Suprapubic skin (tissue), 4 donors: ENCODE results near the gene COPS7A. TPM values are rescaled to one million over a fixed set of nuclear protein-coding genes. Genes with fewer than 3 reads are reported as not detected.
"Not testable (repeated sequence)": the region's sequence is repeated elsewhere in the genome, so short reads cannot be mapped to it uniquely, and the experiment has no call there.

Experiments
- DNase-seq, 2 donors: peaks; one replicate each; pipeline ENCODE4 v3.0.0-alpha.2; 2019; ENCODE audit warnings: low spot score in 2 of 2
- H3K27ac ChIP-seq: fragments of 200-600 bp; sonication (generic); one replicate; pipeline ENCODE4 v1.5.1; 2019
- H3K27me3 ChIP-seq: fragments of 200-600 bp; sonication (generic); one replicate; pipeline ENCODE4 v1.5.1; 2019
- H3K36me3 ChIP-seq: fragments of 200-600 bp; sonication (generic); one replicate; pipeline ENCODE4 v1.5.1; 2019
- H3K4me1 ChIP-seq: fragments of 200-600 bp; sonication (generic); one replicate; pipeline ENCODE4 v1.5.1; 2019
- H3K4me3 ChIP-seq: fragments of 200-600 bp; sonication (generic); one replicate; pipeline ENCODE4 v1.5.1; 2019; ENCODE audit warnings: mild to moderate bottlenecking
- H3K9me3 ChIP-seq: fragments of 200-600 bp; sonication (generic); one replicate; pipeline ENCODE4 v1.5.1; 2019
- EP300 ChIP-seq: sonication (generic); formaldehyde crosslinking; IDR thresholded peaks from one replicate; pipeline ENCODE4 v1.6.1; 2017; ENCODE audit warnings: antibody characterized with exemption
- POLR2A ChIP-seq, 2 donors: fragments of 450-650 bp; IDR thresholded peaks; one replicate each; pipeline ENCODE4 v1.6.1; 2017; ENCODE audit warnings: antibody characterized with exemption in 2 of 2, mild to moderate bottlenecking in 2 of 2, moderate library complexity in 2 of 2
- POLR2AphosphoS5 ChIP-seq, 3 donors: sonication (generic); formaldehyde crosslinking; IDR thresholded peaks; one replicate each; pipeline ENCODE4 v1.6.1; 2017; ENCODE audit warnings: antibody characterized with exemption in 3 of 3
- WGBS: methylation state at CpG from one replicate; pipeline ENCODE4 v1.1.5; 2018; 5-methylcytosine and 5-hydroxymethylcytosine counted together
- total RNA-seq, 4 donors: library from RNA; depleted of rRNA; stranded (reverse); fragments of >200 nt; gene quantifications; one replicate each; pipeline ENCODE4 v1.1.0, GENCODE V29; 2016
- TF ChIP-seq, protein P1 (sequence below), 2 donors: fragments of 200-600 bp in 1 of 2; fragments of 450-650 bp in 1 of 2; sonication (generic) in 1 of 2; IDR thresholded peaks; one replicate each; pipeline ENCODE4 v1.5.1; 2016 to 2019; ENCODE audit warnings: antibody characterized with exemption in 2 of 2, mild to moderate bottlenecking in 1 of 2, moderate library complexity in 1 of 2

COPS7A gene
- total RNA-seq, 4 donors from 2014 or later, result 50.2 to 70.7 (median 66.6) TPM

DNA sequence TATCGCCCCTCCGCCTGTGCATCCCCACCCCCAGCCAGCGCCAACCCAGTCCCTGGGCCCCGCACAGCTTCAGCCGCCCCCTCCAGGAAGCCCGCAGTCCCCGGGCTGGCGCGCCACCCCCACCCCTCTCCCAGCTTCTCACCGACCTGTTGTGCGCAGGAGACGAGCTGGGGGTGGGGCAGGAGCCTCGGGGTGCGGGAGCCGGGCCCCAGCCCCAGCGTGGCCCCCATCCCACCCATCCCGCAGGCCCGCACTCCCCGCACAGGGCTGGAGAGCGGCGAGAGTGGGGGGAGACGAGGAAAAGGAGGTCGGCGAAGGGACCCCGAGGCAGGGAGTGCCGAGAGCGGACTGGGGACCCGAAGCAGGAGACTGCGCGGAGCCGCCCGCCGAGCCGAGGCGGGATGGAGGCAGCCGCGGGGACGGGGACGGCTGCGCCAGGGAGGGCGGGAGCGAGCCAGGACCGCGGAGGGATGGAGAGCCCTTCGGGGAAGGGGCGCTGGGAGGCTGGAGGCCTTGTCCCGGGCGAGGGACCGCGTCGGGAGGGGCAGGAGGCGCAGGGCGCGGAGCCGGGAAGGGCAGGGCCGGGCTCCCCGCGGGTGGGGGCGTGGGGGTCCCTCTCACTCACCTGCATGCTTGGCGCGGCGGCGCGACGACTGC, 23.7 kb upstream of the COPS7A start:
- Histone ChIP-seq H3K36me3 (no peaks in the 10 kb centered on the region), H3K27me3 (peaks cover 94% of the 10 kb centered on the region), H3K4me3 (peak overlapping the region; percentile 45), H3K9me3 (no peaks in the 10 kb centered on the region), H3K4me1 (peaks cover 16% of the 10 kb centered on the region), H3K27ac (no peak overlapping the region)
- TF ChIP-seq, protein P1, sequence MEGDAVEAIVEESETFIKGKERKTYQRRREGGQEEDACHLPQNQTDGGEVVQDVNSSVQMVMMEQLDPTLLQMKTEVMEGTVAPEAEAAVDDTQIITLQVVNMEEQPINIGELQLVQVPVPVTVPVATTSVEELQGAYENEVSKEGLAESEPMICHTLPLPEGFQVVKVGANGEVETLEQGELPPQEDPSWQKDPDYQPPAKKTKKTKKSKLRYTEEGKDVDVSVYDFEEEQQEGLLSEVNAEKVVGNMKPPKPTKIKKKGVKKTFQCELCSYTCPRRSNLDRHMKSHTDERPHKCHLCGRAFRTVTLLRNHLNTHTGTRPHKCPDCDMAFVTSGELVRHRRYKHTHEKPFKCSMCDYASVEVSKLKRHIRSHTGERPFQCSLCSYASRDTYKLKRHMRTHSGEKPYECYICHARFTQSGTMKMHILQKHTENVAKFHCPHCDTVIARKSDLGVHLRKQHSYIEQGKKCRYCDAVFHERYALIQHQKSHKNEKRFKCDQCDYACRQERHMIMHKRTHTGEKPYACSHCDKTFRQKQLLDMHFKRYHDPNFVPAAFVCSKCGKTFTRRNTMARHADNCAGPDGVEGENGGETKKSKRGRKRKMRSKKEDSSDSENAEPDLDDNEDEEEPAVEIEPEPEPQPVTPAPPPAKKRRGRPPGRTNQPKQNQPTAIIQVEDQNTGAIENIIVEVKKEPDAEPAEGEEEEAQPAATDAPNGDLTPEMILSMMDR (IDR thresholded peaks at IDR 0.05), result no peak
- TF ChIP-seq POLR2A (IDR thresholded peaks at IDR 0.05) (no peak), EP300 (no peak), POLR2AphosphoS5 (IDR thresholded peaks at IDR 0.05) (no peak)
- no peak for DNase-seq
- under 1% methylated on average over 28 of the region's 65 CpGs for WGBS

DNA sequence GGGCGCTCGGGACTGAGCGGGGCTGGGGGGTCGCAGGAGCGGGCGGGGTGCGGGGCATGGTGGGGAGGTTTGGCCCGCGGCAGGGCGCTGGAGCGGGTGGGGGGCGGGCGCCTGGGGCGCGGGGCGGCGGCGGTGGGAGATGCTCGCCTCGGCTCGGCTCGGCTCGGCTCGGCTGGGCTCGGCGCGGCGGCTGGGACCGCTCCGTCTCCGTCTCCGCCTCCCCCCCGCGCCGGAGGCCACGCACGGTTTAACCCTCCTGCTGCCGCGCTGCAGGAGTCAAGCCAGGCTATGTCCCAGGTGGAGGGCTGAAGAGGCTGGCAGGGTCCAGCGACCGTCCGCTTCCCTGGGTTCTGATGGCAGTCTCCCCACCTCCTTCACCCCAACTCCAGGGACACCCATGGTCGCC, 23.2 kb upstream of the COPS7A start, which contains the start of gene PIANP:
PIANP (minus strand) TSS at position 170 of the 406 bp plus-strand sequence. CDS start 2,754 bp downstream, outside the sequence.
- peak within 1 kb of the TSS; percentile 45 for H3K4me3 ChIP-seq
- H3K9me3 ChIP-seq, result no peaks in the 10 kb centered on the region
- 0% methylated on average over 9 of the region's 43 CpGs for WGBS
- H3K36me3 ChIP-seq, result no peaks in the 10 kb centered on the region
- DNase-seq, result no peak
- H3K27me3 ChIP-seq, result peaks cover 94% of the 10 kb centered on the region
- TF ChIP-seq, protein P1 (IDR thresholded peaks at IDR 0.05), result no peak
- TF ChIP-seq POLR2AphosphoS5 (IDR thresholded peaks at IDR 0.05) (no peak), EP300 (no peak), POLR2A (IDR thresholded peaks at IDR 0.05) (no peak)
- no peak within 1 kb of the TSS for H3K27ac ChIP-seq
- peaks cover 16% of the 10 kb centered on the region for H3K4me1 ChIP-seq

GRCh38 chr12:6701078-6701768, 22.6 kb upstream of the COPS7A start:
- DNase-seq, result no peak
- Histone ChIP-seq H3K4me3 (peak overlapping the region; percentile 45), H3K9me3 (no peaks in the 10 kb centered on the region), H3K27me3 (peaks cover 99% of the 10 kb centered on the region), H3K36me3 (no peaks in the 10 kb centered on the region), H3K4me1 (peaks cover 16% of the 10 kb centered on the region), H3K27ac (no peak overlapping the region)
- WGBS, result 30% methylated on average over 13 of the region's 13 CpGs
- TF ChIP-seq POLR2AphosphoS5 (IDR thresholded peaks at IDR 0.05) (no peak), POLR2A (IDR thresholded peaks at IDR 0.05) (no peak)
- TF ChIP-seq, protein P1 (IDR thresholded peaks at IDR 0.05), result no peak

DNA sequence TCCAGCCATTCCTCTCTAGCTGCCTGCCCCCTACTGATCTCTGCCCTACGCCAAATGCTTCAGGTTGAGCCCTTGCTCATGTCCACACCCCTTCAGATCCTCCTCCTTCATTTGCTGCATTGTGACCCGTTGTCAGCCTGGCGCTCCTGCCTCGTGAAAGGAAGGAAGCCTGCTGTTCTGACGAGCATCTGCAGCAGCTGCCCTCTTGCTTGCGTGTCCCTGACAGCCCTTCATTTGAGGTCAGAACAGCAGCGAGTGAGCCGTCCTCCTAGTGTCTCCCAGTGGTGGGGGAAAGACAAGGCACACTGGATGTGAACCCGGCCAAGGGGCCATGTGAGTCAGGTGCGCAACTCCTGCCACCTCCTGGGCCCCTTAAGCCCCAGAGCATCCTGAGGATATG, 20.2 kb upstream of the COPS7A start:
- Histone ChIP-seq H3K4me3 (no peak overlapping the region), H3K9me3 (no peaks in the 10 kb centered on the region), H3K36me3 (no peaks in the 10 kb centered on the region), H3K27ac (no peak overlapping the region), H3K4me1 (peaks cover 16% of the 10 kb centered on the region), H3K27me3 (peaks cover 94% of the 10 kb centered on the region)
- TF ChIP-seq POLR2AphosphoS5 (IDR thresholded peaks at IDR 0.05) (no peak), EP300 (no peak), POLR2A (IDR thresholded peaks at IDR 0.05) (no peak)
- TF ChIP-seq, protein P1 (IDR thresholded peaks at IDR 0.05), result no peak
- no peak for DNase-seq
- WGBS, result 14% methylated on average over 10 of the region's 10 CpGs

GRCh38 chr12:6708351-6708750, 15.5 kb upstream of the COPS7A start:
- not testable (repeated sequence) for DNase-seq, H3K4me3 ChIP-seq, H3K9me3 ChIP-seq, H3K27ac ChIP-seq, H3K36me3 ChIP-seq, H3K4me1 ChIP-seq
- H3K27me3 ChIP-seq, result peaks cover 80% of the 10 kb centered on the region
- 100% methylated on average over 1 of the region's 21 CpGs for WGBS
